ENCODE measurements around the gene GKN2. TPM values are rescaled to one million over a fixed set of nuclear protein-coding genes. Genes with fewer than 3 reads are reported as not detected.

The GKN2 gene
- total RNA-seq, 4 donors from 2014 or later = not detected

DNA sequence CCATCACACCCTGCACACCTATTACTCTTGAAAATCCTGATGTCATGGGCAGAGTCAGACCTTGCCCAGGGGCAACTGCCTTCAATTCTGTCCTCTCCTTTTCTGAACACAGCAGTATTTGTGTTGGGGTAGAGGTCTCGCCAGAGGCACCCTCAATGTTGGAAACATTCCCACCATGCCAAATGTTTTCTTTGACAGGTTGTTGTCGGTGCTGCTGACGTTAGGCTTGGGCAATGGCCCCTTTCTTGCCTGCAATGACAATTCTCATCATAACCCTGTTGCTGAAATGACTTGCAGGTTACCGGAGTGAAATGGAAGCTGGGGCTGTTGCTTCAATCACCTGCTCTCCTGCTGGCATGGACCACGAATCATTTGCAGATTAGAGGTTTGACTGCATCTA, 39.6 kb upstream of the GKN2 start:
- TF ChIP-seq, protein P1, sequence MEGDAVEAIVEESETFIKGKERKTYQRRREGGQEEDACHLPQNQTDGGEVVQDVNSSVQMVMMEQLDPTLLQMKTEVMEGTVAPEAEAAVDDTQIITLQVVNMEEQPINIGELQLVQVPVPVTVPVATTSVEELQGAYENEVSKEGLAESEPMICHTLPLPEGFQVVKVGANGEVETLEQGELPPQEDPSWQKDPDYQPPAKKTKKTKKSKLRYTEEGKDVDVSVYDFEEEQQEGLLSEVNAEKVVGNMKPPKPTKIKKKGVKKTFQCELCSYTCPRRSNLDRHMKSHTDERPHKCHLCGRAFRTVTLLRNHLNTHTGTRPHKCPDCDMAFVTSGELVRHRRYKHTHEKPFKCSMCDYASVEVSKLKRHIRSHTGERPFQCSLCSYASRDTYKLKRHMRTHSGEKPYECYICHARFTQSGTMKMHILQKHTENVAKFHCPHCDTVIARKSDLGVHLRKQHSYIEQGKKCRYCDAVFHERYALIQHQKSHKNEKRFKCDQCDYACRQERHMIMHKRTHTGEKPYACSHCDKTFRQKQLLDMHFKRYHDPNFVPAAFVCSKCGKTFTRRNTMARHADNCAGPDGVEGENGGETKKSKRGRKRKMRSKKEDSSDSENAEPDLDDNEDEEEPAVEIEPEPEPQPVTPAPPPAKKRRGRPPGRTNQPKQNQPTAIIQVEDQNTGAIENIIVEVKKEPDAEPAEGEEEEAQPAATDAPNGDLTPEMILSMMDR (IDR thresholded peaks at IDR 0.05; ENCODE audit: low read depth) = no peak

DNA sequence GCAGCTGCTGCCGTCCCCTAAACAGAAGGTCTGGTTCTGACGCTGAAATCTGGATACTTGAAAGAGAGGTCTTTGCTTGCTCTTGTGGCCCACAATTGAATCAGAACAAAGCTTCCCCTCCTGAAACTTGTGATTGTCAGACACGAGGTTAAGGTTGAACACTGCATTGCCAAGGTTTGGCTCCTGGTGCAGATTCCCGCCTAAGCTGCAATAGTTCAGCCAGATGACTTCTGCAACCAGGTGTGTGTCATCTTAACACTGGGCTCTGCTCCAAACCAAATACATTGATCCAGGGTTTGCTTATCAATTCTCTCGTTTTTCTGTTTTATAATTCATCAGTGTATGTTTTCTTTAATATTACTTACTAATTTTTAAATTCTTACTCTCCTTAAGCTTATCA, 36.3 kb upstream of the GKN2 start:
- TF ChIP-seq, protein P1 (IDR thresholded peaks at IDR 0.05; ENCODE audit: low read depth) = no peak

DNA sequence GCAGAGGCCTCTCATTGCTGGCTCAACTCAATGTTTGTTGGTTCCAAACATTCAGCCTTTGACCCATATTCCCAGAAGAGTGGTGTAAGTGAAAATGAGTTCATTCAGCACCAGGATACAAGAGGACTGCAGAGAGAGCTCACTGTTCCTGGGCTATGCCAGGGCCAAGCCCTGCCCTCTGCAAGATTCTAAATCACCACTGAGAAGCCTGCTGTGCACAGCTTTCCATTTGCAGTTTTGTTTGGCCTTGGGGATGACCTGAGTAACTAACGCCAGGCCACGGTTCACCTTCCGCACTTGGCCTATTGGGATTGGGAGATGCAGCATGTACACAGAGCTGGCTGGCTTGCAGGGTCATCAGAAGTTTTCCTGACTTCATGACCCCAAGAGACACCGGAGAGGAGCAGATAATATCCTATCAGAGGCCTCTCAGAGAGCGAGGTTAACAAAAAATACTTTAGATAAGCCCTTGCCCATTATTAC, 34.4 kb upstream of the GKN2 start:
- TF ChIP-seq, protein P1 (IDR thresholded peaks at IDR 0.05; ENCODE audit: low read depth) = no peak

DNA sequence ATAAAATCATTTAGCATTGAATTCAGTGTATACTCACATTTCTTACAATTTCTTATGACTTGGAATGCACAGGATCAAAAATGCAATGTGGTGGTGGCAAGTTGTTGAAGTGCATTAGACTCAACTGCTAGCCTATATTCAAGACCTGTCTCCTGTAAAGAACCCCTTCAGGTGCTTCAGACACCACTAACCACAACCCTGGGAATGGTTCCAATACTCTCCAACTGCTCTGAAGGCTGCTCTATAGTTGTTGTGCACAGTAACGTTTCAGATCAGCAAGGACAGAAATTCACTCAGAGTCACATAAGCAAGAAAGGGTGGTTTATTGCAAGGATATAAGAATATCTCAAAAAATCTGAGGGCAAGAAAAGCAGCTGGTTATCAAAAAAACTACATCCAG, 28.3 kb upstream of the GKN2 start:
- TF ChIP-seq, protein P1 (IDR thresholded peaks at IDR 0.05; ENCODE audit: low read depth) = no peak

DNA sequence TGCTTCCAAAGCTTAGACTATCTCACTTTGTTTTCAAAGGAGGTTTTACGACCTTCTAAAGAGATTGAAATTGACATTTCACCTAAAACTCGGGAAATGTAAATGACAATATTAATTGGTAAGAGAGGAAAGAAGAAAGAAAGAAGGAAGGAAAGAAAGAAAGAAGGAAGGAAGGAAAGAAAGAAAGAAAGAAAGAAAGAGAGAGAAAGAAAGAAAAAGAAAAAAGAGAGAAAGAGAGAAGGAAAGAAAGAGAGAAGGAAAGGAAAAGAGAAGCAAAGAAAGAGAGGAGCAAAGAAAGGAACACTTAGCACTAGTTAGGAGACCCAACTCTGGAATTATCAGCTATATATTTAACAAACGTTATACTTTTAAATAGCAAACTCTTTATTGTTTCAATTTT, 25.4 kb upstream of the GKN2 start:
- TF ChIP-seq, protein P1 (IDR thresholded peaks at IDR 0.05; ENCODE audit: low read depth) = no peak

DNA sequence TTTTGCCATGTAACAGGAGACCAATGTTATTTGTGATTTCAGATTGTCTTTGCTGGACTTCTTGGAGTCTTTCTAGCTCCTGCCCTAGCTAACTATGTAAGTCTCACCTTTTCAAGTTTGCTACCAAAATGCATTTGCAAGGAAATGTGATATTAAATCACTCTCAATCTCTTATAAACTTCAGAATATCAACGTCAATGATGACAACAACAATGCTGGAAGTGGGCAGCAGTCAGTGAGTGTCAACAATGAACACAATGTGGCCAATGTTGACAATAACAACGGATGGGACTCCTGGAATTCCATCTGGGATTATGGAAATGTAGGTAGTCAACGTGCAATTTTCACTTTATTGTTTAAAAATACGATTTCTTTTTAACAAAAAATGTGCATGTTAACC, 24.8 kb upstream of the GKN2 start:
- TF ChIP-seq, protein P1 (IDR thresholded peaks at IDR 0.05; ENCODE audit: low read depth) = no peak

DNA sequence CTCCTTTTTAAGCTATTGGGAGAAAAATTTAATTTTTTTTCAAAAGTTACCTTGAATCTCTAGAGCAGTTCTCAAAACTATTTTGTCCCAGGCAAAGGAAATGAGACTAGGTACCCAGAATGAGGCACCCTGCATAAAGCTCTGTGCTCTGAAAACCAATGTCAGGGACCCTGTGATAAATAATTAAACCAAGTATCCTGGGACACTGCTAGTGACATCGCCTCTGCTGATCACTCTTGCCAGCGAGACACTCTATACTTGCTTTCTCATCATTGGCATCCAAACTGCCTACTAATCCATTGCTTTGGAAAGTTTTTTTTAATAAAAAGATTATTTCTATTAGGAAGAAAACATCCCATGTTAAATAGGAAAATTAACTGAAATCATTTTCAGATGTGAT, 23.2 kb upstream of the GKN2 start:
- TF ChIP-seq, protein P1 (IDR thresholded peaks at IDR 0.05; ENCODE audit: low read depth) = no peak
